HepG2 (cell line): ENCODE measurements around the gene CEBPG. TPM values are rescaled to one million over a fixed set of nuclear protein-coding genes. Genes with fewer than 3 reads are reported as not detected.

Experiments
- AKAP8 ChIP-seq: sonication (generic); formaldehyde crosslinking; IDR thresholded peaks from 2 replicates; pipeline ENCODE4 v1.5.1; 2020; ENCODE audit warnings: mild to moderate bottlenecking, missing genetic modification reagents
- GTF2F1 ChIP-seq: fragments of 150-350 bp; IDR thresholded peaks from 2 replicates; pipeline ENCODE4 v1.6.1; 2014; ENCODE audit warnings: low read length
- HNF1B ChIP-seq: sonication (generic); formaldehyde crosslinking; IDR thresholded peaks from 2 replicates; pipeline ENCODE4 v1.5.1; 2020; ENCODE audit warnings: mild to moderate bottlenecking, moderate library complexity, missing genetic modification reagents
- KLF12 ChIP-seq: sonication (generic); formaldehyde crosslinking; IDR thresholded peaks from 2 replicates; pipeline ENCODE4 v1.4.0; 2020; ENCODE audit warnings: missing genetic modification reagents, borderline replicate concordance
- MBNL3 ChIP-seq: fragments of 250-450 bp; sonication (Bioruptor Pico); conservative IDR thresholded peaks from 2 replicates; pipeline ENCODE4 v1.8.0; 2022; ENCODE audit warnings: mild to moderate bottlenecking, inconsistent platforms
- NPAS2 ChIP-seq: sonication (generic); formaldehyde crosslinking; IDR thresholded peaks from 2 replicates; pipeline ENCODE4 v1.8.0; 2022; ENCODE audit warnings: mild to moderate bottlenecking, missing genetic modification reagents, borderline replicate concordance
- TFE3 ChIP-seq: IDR thresholded peaks from 2 replicates; pipeline ENCODE4 v1.6.1; 2016
- THAP9 ChIP-seq: sonication (generic); formaldehyde crosslinking; IDR thresholded peaks from 2 replicates; pipeline ENCODE4; 2020; ENCODE audit warnings: missing genetic modification reagents, mild to moderate bottlenecking, borderline replicate concordance
- ZBTB33 ChIP-seq: sonication (generic); formaldehyde crosslinking; IDR thresholded peaks from 2 replicates; pipeline ENCODE4 v1.4.0; 2020; ENCODE audit warnings: missing genetic modification reagents
- ZBTB7A ChIP-seq: sonication (generic); formaldehyde crosslinking; IDR thresholded peaks from 2 replicates; pipeline ENCODE4 v1.8.0; 2022; ENCODE audit warnings: mild to moderate bottlenecking, missing genetic modification reagents
- ZNF256 ChIP-seq: sonication (generic); formaldehyde crosslinking; conservative IDR thresholded peaks from 2 replicates; pipeline ENCODE4 v1.4.0; 2020; ENCODE audit warnings: missing genetic modification reagents
- ZNF414 ChIP-seq: sonication (generic); formaldehyde crosslinking; IDR thresholded peaks from 2 replicates; pipeline ENCODE4 v1.5.0; 2020; ENCODE audit warnings: missing genetic modification reagents
- ZNF574 ChIP-seq: sonication (generic); formaldehyde crosslinking; IDR thresholded peaks from 2 replicates; pipeline ENCODE4 v1.4.0; 2020; ENCODE audit warnings: missing genetic modification reagents
- ZNF776 ChIP-seq: sonication (generic); formaldehyde crosslinking; IDR thresholded peaks from 2 replicates; pipeline ENCODE4 v1.4.0; 2020; ENCODE audit warnings: mild to moderate bottlenecking, missing genetic modification reagents
- ZNF777 ChIP-seq: sonication (generic); formaldehyde crosslinking; IDR thresholded peaks from 2 replicates; pipeline ENCODE4 v1.4.0; 2020; ENCODE audit warnings: missing genetic modification reagents
- polyA plus RNA-seq, 8 experiments: library from polyadenylated mRNA; depleted of rRNA in 3 of 8; stranded (reverse) in 7 of 8; unstranded in 1 of 8; fragments of >200 nt; fragmentation: Illumina TruSeq in 4 of 8; extraction: Trizol in 4 of 8; gene quantifications; 2 replicates each; pipeline versions ENCODE4 v1.2.1 to v1.2.3, GENCODE V29; 2011 to 2016; ENCODE audit warnings: low read depth in 4 of 8, missing spikeins in 1 of 8, mixed read lengths in 1 of 8; ENCODE audit not compliant: insufficient read depth in 1 of 8
- total RNA-seq, 5 experiments: library from RNA; depleted of rRNA; stranded (reverse); fragments of >200 nt; fragmentation: Illumina TruSeq; extraction: Trizol; gene quantifications; 2 replicates each; pipeline ENCODE4 v1.2.3, GENCODE V29; 2016; ENCODE audit warnings: low read depth in 1 of 5

The CEBPG gene
- total and polyA plus RNA-seq, 2 of the 13 experiments (the other 11 are each of a cell fraction or from before 2014, with no cell fraction given), result 25.7 to 34.3 TPM

- TF ChIP-seq HNF1B (peak; percentile 96), KLF12 (CRISPR knock-in tag) (peak; percentile 97), ZNF574 (CRISPR knock-in tag) (peak; percentile 96), ZNF776 (CRISPR knock-in tag) (peak; percentile 100), ZNF777 (CRISPR knock-in tag) (peak; percentile 91), THAP9 (peak; percentile 93), NPAS2 (peak; percentile 97; the same call in 1 of the 2 replicates), AKAP8 (CRISPR knock-in tag) (peak; percentile 99), ZBTB7A (peak; percentile 99), ZNF256 (peak; percentile 99), MBNL3 (CRISPR knock-in tag) (no peak; the same call in 1 of the 2 replicates), ZNF414 (CRISPR knock-in tag) (peak; percentile 99), TFE3 (CRISPR knock-in tag) (peak; percentile 98), GTF2F1 (no peak), ZBTB33 (CRISPR knock-in tag) (peak; percentile 88)
These were observed 19.1 kb downstream of the CEBPG start (continued) for GRCh38 chr19:33392341-33393285.
